Prostate gland (tissue), 2 donors: ENCODE data around the gene SGPL1.

Source experiments
- CTCF ChIP-seq, 4 experiments: fragments of 200-600 bp in 2 of 4; fragments of 450-650 bp in 2 of 4; sonication (generic) in 2 of 4; IDR thresholded peaks; 1 replicate in 3 of 4; 2 replicates in 1 of 4; pipeline ENCODE4 v1.5.1; 2016 to 2019; ENCODE audit warnings: antibody characterized with exemption in 4 of 4, mild to moderate bottlenecking in 2 of 4, moderate library complexity in 2 of 4
- POLR2A ChIP-seq: fragments of 450-650 bp; IDR thresholded peaks from one replicate; pipeline ENCODE4 v1.6.1; 2016; ENCODE audit warnings: antibody characterized with exemption, mild to moderate bottlenecking
- POLR2AphosphoS5 ChIP-seq: sonication (generic); formaldehyde crosslinking; IDR thresholded peaks from one replicate; pipeline ENCODE4 v1.6.1; 2017; ENCODE audit warnings: antibody characterized with exemption

GRCh38 chr10:70907637-70908405 lies 92.1 kb downstream of the SGPL1 start:
- TF ChIP-seq CTCF (IDR thresholded peaks at IDR 0.05) (no peak), POLR2A (no peak), POLR2AphosphoS5 (no peak)
